Right lobe of liver (tissue), 6 donors: ENCODE measurements around the gene POR. TPM values are rescaled to one million over a fixed set of nuclear protein-coding genes. Genes with fewer than 3 reads are reported as not detected.

Experiments used
- ATAC-seq, 4 donors: fragments of 200-7000 bp; cut with Tn5 transposase; one replicate each; pipeline ENCODE4 v1.9.1; 2020; ENCODE audit warnings: mild to moderate bottlenecking in 4 of 4, moderate library complexity in 4 of 4
- DNase-seq, 3 donors: peaks; one replicate each; pipeline ENCODE4 v3.0.0-alpha.2; 2020
- H3K27ac ChIP-seq, 3 donors: fragments of 200-600 bp; one replicate each; pipeline ENCODE4 v1.8.0; 2022
- H3K27me3 ChIP-seq, 2 donors: fragments of 200-600 bp; one replicate each; pipeline ENCODE4 v1.8.0; 2022
- H3K36me3 ChIP-seq, 4 donors: fragments of 200-600 bp; sonication (generic) in 1 of 4; one replicate each; pipeline versions ENCODE4 v1.5.1 to v1.8.0; 2017 to 2022; ENCODE audit warnings: control low read depth in 1 of 4
- H3K4me1 ChIP-seq, 4 donors: fragments of 200-600 bp; sonication (generic) in 1 of 4; one replicate each; pipeline versions ENCODE4 v1.5.1 to v1.8.0; 2017 to 2022; ENCODE audit warnings: control low read depth in 1 of 4
- H3K4me3 ChIP-seq, 3 donors: fragments of 200-600 bp; one replicate each; pipeline ENCODE4 v1.8.0; 2022
- H3K9me3 ChIP-seq, 4 donors: fragments of 200-600 bp; sonication (generic) in 1 of 4; one replicate each; pipeline versions ENCODE4 v1.5.1 to v1.8.0; 2017 to 2022; ENCODE audit warnings: control low read depth in 1 of 4
- WGBS: methylation state at CpG from one replicate; pipeline ENCODE4 v1.1.6; 2018; ENCODE audit warnings: low coverage, low lambda C conversion rate; ENCODE audit not compliant: insufficient coverage; ENCODE audit errors: missing lambda C conversion rate; 5-methylcytosine and 5-hydroxymethylcytosine counted together
- intact Hi-C, 2 donors: fragments of 100-400 bp; cut with DNase I; formaldehyde crosslinking; loops; one replicate each; pipeline versions ENCODE4 v1.11.2 to v1.14.1; 2022
- microRNA-seq, 2 donors: library from miRNA; unstranded; fragments of <30 nt; microRNA quantifications; one replicate each; pipeline ENCODE4, GENCODE V29; 2019 to 2020
- small RNA-seq, 2 experiments: library from RNA; depleted of rRNA; stranded (forward); fragments of <200 nt; gene quantifications; one replicate each; pipeline ENCODE3, GENCODE V24; 2016
- total RNA-seq, 6 experiments: library from RNA; depleted of rRNA in 2 of 6; stranded (reverse); fragments of >200 nt in 2 of 6; fragmentation: NEBNext Ultra II Directional in 3 of 6; extraction: Animal tissue kit (Norgen Biotek cat#: 25700) in 3 of 6; gene quantifications; one replicate each; pipeline versions ENCODE4 v1.1.0 to v1.2.4, GENCODE V29; 2016 to 2023
- TF ChIP-seq, protein P1 (sequence below), 4 donors: fragments of 200-600 bp in 3 of 4; fragments of 450-650 bp in 1 of 4; IDR thresholded peaks; one replicate each; pipeline versions ENCODE4 v1.5.1 to v1.8.0; 2016 to 2022; ENCODE audit warnings: antibody characterized with exemption in 4 of 4, mild to moderate bottlenecking in 2 of 4
- donor health status: DM: no; HTN: yes; CAD: no.
- donor health status: DM: no; HTN: no; CAD: no.
- donor health status: DM: no; HTN: no; CAD: no.
- donor health status: DM: no; HTN: yes; CAD: no.
- donor health status: DM: no; HTN: yes; CAD: no.

POR gene
- total RNA-seq, 6 experiments from 2014 or later: 370 to 1,042 (median 725) TPM

DNA sequence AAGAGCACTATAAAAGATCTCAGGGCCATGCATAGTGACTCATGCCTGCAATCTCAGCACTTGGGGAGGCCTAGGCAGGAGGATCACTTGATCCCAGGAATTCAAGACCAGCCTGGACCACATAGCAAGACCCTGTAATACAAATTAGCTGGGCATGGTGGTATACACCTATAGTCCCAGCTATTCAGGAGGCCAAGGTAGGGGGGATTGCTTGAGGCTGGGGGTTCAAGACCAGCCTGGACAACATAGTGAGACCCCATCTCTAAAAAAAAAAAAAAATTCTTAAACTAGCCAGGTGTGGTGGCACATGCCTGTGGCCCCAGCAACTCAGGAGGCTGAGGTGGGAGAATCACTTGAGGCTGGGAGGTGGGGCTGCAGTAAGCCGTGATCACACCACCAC is 117.0 kb downstream of the POR start:
- ATAC-seq: no peak
- Histone ChIP-seq H3K9me3 (no peaks in the 10 kb centered on the region), H3K27me3 (no peaks in the 10 kb centered on the region), H3K4me3 (no peak overlapping the region), H3K4me1 (no peaks in the 10 kb centered on the region), H3K27ac (no peak overlapping the region), H3K36me3 (peaks cover 0 to 4% (median 0%) of the 10 kb centered on the region in 4 donors)
- 63% methylated on average over 1 of the region's 1 CpG for WGBS
- intact Hi-C loops: no loop called here
- DNase-seq: no peak
- TF ChIP-seq, protein P1, sequence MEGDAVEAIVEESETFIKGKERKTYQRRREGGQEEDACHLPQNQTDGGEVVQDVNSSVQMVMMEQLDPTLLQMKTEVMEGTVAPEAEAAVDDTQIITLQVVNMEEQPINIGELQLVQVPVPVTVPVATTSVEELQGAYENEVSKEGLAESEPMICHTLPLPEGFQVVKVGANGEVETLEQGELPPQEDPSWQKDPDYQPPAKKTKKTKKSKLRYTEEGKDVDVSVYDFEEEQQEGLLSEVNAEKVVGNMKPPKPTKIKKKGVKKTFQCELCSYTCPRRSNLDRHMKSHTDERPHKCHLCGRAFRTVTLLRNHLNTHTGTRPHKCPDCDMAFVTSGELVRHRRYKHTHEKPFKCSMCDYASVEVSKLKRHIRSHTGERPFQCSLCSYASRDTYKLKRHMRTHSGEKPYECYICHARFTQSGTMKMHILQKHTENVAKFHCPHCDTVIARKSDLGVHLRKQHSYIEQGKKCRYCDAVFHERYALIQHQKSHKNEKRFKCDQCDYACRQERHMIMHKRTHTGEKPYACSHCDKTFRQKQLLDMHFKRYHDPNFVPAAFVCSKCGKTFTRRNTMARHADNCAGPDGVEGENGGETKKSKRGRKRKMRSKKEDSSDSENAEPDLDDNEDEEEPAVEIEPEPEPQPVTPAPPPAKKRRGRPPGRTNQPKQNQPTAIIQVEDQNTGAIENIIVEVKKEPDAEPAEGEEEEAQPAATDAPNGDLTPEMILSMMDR (IDR thresholded peaks at IDR 0.05): no peak

Small RNA genes lying within 50 kb of the gene (microRNA-seq; reads per million reads assigned to microRNA genes)
- 2.0 to 2.6 reads per million in 2 donors for gene MIR4651

Small RNA genes lying within 50 kb of the gene (small RNA-seq; reads per million reads assigned to genes)
- gene SNORA14A: 3.9 to 7.4 reads per million in 2 experiments

Other genes starting within 250 kb of the POR start
- gene HIP1, start 176.2 kb upstream of the POR start, total RNA-seq: 10 to 100 TPM; 17.6 to 23.0 (median 18.8) TPM
- gene CCL26, start 142.9 kb upstream of the POR start, total RNA-seq: not detected
- gene CCL24, start 101.3 kb upstream of the POR start, total RNA-seq: 1 to 10 TPM in 2 of 6 experiments, not detected in 4; 1.1 to 1.2 TPM
- 10 to 100 TPM; 24.4 to 56.1 (median 31.7) TPM for gene RHBDD2, start 36.1 kb upstream of the POR start, total RNA-seq
- 100 to 1,000 TPM in 1 of 6 experiments, 10 to 100 TPM in 5; 20.8 to 104 (median 53.1) TPM for gene TMEM120A, start 79.4 kb downstream of the POR start, total RNA-seq
- 10 to 100 TPM; 13.8 to 28.5 (median 21.2) TPM for gene STYXL1, start 132.8 kb downstream of the POR start, total RNA-seq
- gene MDH2, start 133.0 kb downstream of the POR start, total RNA-seq: 100 to 1,000 TPM; 130 to 178 (median 164) TPM